Spleen (tissue), 7 donors: Measurements from ENCODE around the gene CSNK2A2.

ENCODE experiments used
- CTCF ChIP-seq, 11 experiments: fragments of 200-600 bp in 7 of 11; fragments of 450-650 bp in 4 of 11; sonication (generic) in 4 of 11; IDR thresholded peaks in 8 of 11; conservative IDR thresholded peaks in 3 of 11; 1 replicate in 7 of 11; 2 replicates in 4 of 11; pipeline versions ENCODE4 v1.4.0 to v1.8.0; 2016 to 2021; ENCODE audit warnings: antibody characterized with exemption in 11 of 11, inconsistent platforms in 4 of 11, mild to moderate bottlenecking in 1 of 11
- POLR2A ChIP-seq, 3 donors: fragments of 450-650 bp; IDR thresholded peaks; one replicate each; pipeline ENCODE4 v1.5.1; 2017; ENCODE audit warnings: antibody characterized with exemption in 3 of 3, mild to moderate bottlenecking in 1 of 3
- POLR2AphosphoS5 ChIP-seq, 3 donors: sonication (generic); formaldehyde crosslinking; IDR thresholded peaks; one replicate each; pipeline ENCODE4 v1.5.1; 2017; ENCODE audit warnings: antibody characterized with exemption in 3 of 3
- donor health status: DM: no; HTN: no; CAD: no; lungs with moderate emphysema.
- donor health status: DM: no; HTN: no; CAD: no.
- donor health status: DM: no; HTN: no; CAD: no.

GRCh38 chr16:58219432-58219831 lies 21.5 kb upstream of the CSNK2A2 start:
- no peak for TF ChIP-seq CTCF (IDR thresholded peaks at IDR 0.05 in 8 of 11, conservative IDR thresholded peaks at IDR 0.05 in 3 of 11)
- no peak for TF ChIP-seq POLR2AphosphoS5 (IDR thresholded peaks at IDR 0.05)
- TF ChIP-seq POLR2A (IDR thresholded peaks at IDR 0.05) = no peak
